Gastrocnemius medialis (tissue), 4 donors: ENCODE data around the gene PAQR8. TPM values are rescaled to one million over a fixed set of nuclear protein-coding genes. Genes with fewer than 3 reads are reported as not detected.

Experiments
- ATAC-seq, 2 donors: fragments of 150-250 bp; one replicate each; pipeline ENCODE4 v1.9.1; 2016
- DNase-seq, 2 donors: peaks; one replicate each; pipeline ENCODE4 v3.0.0-alpha.2; 2019
- H3K27ac ChIP-seq, 4 donors: fragments of 200-600 bp; sonication (generic); 1 replicate in 1 of 4; 2 replicates in 3 of 4; pipeline ENCODE4 v1.5.1; 2016 to 2018; ENCODE audit warnings: mild to moderate bottlenecking in 2 of 4, moderate library complexity in 1 of 4
- H3K27me3 ChIP-seq, 3 donors: fragments of 200-600 bp; sonication (generic) in 2 of 3; 1 replicate in 1 of 3; 2 replicates in 2 of 3; pipeline versions ENCODE4 v1.5.1 to v1.6.0; 2016 to 2019; ENCODE audit warnings: mild to moderate bottlenecking in 1 of 3, moderate library complexity in 1 of 3
- H3K36me3 ChIP-seq, 2 donors: fragments of 200-600 bp; sonication (generic) in 1 of 2; one replicate each; pipeline ENCODE4 v1.5.1; 2017 to 2018
- H3K4me1 ChIP-seq, 2 donors: fragments of 200-600 bp; sonication (generic) in 1 of 2; one replicate each; pipeline ENCODE4 v1.5.1; 2016 to 2017; ENCODE audit warnings: mild to moderate bottlenecking in 2 of 2
- H3K4me3 ChIP-seq, 4 donors: fragments of 200-600 bp; sonication (generic) in 3 of 4; 1 replicate in 1 of 4; 2 replicates in 3 of 4; pipeline ENCODE4 v1.5.1; 2016 to 2019; ENCODE audit warnings: mild to moderate bottlenecking in 2 of 4
- H3K9me3 ChIP-seq, 3 donors: fragments of 200-600 bp; sonication (generic) in 2 of 3; 1 replicate in 1 of 3; 2 replicates in 2 of 3; pipeline ENCODE4 v1.5.1; 2016 to 2019
- CTCF ChIP-seq, 5 experiments: fragments of 450-650 bp in 3 of 5; fragments of 200-600 bp in 2 of 5; sonication (generic) in 2 of 5; IDR thresholded peaks in 4 of 5; conservative IDR thresholded peaks in 1 of 5; 1 replicate in 4 of 5; 2 replicates in 1 of 5; pipeline ENCODE4 v1.5.1; 2016 to 2019; ENCODE audit warnings: antibody characterized with exemption in 5 of 5, mild to moderate bottlenecking in 3 of 5, moderate library complexity in 3 of 5
- POLR2A ChIP-seq, 2 donors: fragments of 450-650 bp; IDR thresholded peaks; one replicate each; pipeline ENCODE4 v1.6.1; 2017; ENCODE audit warnings: antibody characterized with exemption in 2 of 2, mild to moderate bottlenecking in 2 of 2, moderate library complexity in 2 of 2
- in situ Hi-C, 4 donors: fragments of 200-750 bp; cut with MboI; loops; one replicate each; pipeline versions ENCODE4 v1.15.0 to v1.8.0; 2017; ENCODE audit warnings: low sequenced_read_pairs in 4 of 4
- intact Hi-C: fragments of 100-400 bp; cut with DNase I; formaldehyde crosslinking; loops from one replicate; pipeline ENCODE4 v1.15.1; 2023; ENCODE audit warnings: low total_unique reads
- total RNA-seq, 4 donors: library from RNA; depleted of rRNA; stranded (reverse); fragments of >200 nt; gene quantifications; one replicate each; pipeline versions ENCODE4 v1.1.0 to v1.2.3, GENCODE V29; 2016

PAQR8 gene
- total RNA-seq, 4 donors from 2014 or later, result 0.39 to 1.1 (median 0.72) TPM

- ATAC-seq, result no peak
- Histone ChIP-seq H3K27ac (no peak overlapping the region), H3K27me3 (no peaks in the 10 kb centered on the region), H3K4me3 (no peak overlapping the region), H3K4me1 (no peaks in the 10 kb centered on the region), H3K9me3 (no peaks in the 10 kb centered on the region), H3K36me3 (no peaks in the 10 kb centered on the region)
- DNase-seq, result no peak
- intact Hi-C loops (no loop called here), in situ Hi-C loops (loop anchor here in 2 of 4 donors (25.0 kb wide), 1 partner anchor 584 kb away; the partner anchor contains the start of gene GSTA4 (in 2 of the 2))
- TF ChIP-seq POLR2A (IDR thresholded peaks at IDR 0.05), result no peak
- TF ChIP-seq CTCF (IDR thresholded peaks at IDR 0.05 in 4 of 5, conservative IDR thresholded peaks at IDR 0.05 in 1 of 5), result no peak
Measured at GRCh38 chr6:52403086-52403485, 41.1 kb downstream of the PAQR8 start.

- Histone ChIP-seq H3K4me3 (no peak overlapping the region), H3K4me1 (no peaks in the 10 kb centered on the region), H3K9me3 (no peaks in the 10 kb centered on the region), H3K27ac (no peak overlapping the region), H3K27me3 (no peaks in the 10 kb centered on the region), H3K36me3 (no peaks in the 10 kb centered on the region)
- intact Hi-C loops, result no loop called here
- no peak for TF ChIP-seq POLR2A (IDR thresholded peaks at IDR 0.05)
- TF ChIP-seq CTCF (IDR thresholded peaks at IDR 0.05 in 4 of 5, conservative IDR thresholded peaks at IDR 0.05 in 1 of 5), result no peak
- no peak for DNase-seq
- ATAC-seq, result no peak
- in situ Hi-C loops, result loop anchor here in 2 of 4 donors (25.0 kb wide), 1 partner anchor 584 kb away; the partner anchor contains the start of gene GSTA4 (in 2 of the 2)
Measured at GRCh38 chr6:52403627-52404026, 41.7 kb downstream of the PAQR8 start.

- intact Hi-C loops (no loop called here), in situ Hi-C loops (loop anchor here in 2 of 4 donors (25.0 kb wide), 1 partner anchor 582 kb away; the partner anchor contains the start of gene GSTA4 (in 2 of the 2))
- TF ChIP-seq POLR2A (IDR thresholded peaks at IDR 0.05) (no peak), CTCF (IDR thresholded peaks at IDR 0.05 in 4 of 5, conservative IDR thresholded peaks at IDR 0.05 in 1 of 5) (no peak)
- ATAC-seq, result no peak
- Histone ChIP-seq H3K9me3 (no peaks in the 10 kb centered on the region), H3K4me3 (no peak overlapping the region), H3K4me1 (no peaks in the 10 kb centered on the region), H3K36me3 (no peaks in the 10 kb centered on the region), H3K27ac (no peak overlapping the region), H3K27me3 (no peaks in the 10 kb centered on the region)
- no peak for DNase-seq
Measured at GRCh38 chr6:52405243-52405642, 43.3 kb downstream of the PAQR8 start.

- ATAC-seq, result no peak
- no peaks in the 10 kb centered on the region for H3K9me3 ChIP-seq
- H3K36me3 ChIP-seq, result no peaks in the 10 kb centered on the region
- no peaks in the 10 kb centered on the region for H3K27me3 ChIP-seq
- no peaks in the 10 kb centered on the region for H3K4me1 ChIP-seq
- in situ Hi-C loops, result loop anchor here in 2 of 4 donors (25.0 kb wide), 1 partner anchor 580 kb away; the partner anchor contains the start of gene GSTA4 (in 2 of the 2)
- intact Hi-C loops, result no loop called here
- no peak overlapping the region for H3K27ac ChIP-seq
- peak in 1 of 5 experiments; percentile 24 for TF ChIP-seq CTCF (IDR thresholded peaks at IDR 0.05 in 4 of 5, conservative IDR thresholded peaks at IDR 0.05 in 1 of 5)
- TF ChIP-seq POLR2A (IDR thresholded peaks at IDR 0.05), result no peak
- H3K4me3 ChIP-seq, result no peak overlapping the region
- DNase-seq, result no peak
Measured at GRCh38 chr6:52407467-52407866, 45.5 kb downstream of the PAQR8 start.

- no peak for ATAC-seq
- in situ Hi-C loops, result loop anchor here in 2 of 4 donors (25.0 kb wide), 1 partner anchor 578 kb away; the partner anchor contains the start of gene GSTA4 (in 2 of the 2)
- intact Hi-C loops, result no loop called here
Measured at GRCh38 chr6:52409499-52409898, 47.5 kb downstream of the PAQR8 start.

More at GRCh38 chr6:52409499-52409898, 47.5 kb downstream of the PAQR8 start:
- TF ChIP-seq POLR2A (IDR thresholded peaks at IDR 0.05), result no peak
- no peak for TF ChIP-seq CTCF (IDR thresholded peaks at IDR 0.05 in 4 of 5, conservative IDR thresholded peaks at IDR 0.05 in 1 of 5)
- DNase-seq, result no peak
- Histone ChIP-seq H3K4me1 (no peaks in the 10 kb centered on the region), H3K9me3 (no peaks in the 10 kb centered on the region), H3K27ac (no peak overlapping the region), H3K27me3 (no peaks in the 10 kb centered on the region), H3K4me3 (no peak overlapping the region), H3K36me3 (no peaks in the 10 kb centered on the region)
